ENCODE results near the gene PGPEP1. TPM values are rescaled to one million over a fixed set of nuclear protein-coding genes. Genes with fewer than 3 reads are reported as not detected.

Gene PGPEP1
- total and polyA plus RNA-seq, 10 of the 15 experiments (the other 5 are each of a cell fraction or from before 2014, with no cell fraction given) = 13.8 to 39.4 (median 17.0) TPM

DNA sequence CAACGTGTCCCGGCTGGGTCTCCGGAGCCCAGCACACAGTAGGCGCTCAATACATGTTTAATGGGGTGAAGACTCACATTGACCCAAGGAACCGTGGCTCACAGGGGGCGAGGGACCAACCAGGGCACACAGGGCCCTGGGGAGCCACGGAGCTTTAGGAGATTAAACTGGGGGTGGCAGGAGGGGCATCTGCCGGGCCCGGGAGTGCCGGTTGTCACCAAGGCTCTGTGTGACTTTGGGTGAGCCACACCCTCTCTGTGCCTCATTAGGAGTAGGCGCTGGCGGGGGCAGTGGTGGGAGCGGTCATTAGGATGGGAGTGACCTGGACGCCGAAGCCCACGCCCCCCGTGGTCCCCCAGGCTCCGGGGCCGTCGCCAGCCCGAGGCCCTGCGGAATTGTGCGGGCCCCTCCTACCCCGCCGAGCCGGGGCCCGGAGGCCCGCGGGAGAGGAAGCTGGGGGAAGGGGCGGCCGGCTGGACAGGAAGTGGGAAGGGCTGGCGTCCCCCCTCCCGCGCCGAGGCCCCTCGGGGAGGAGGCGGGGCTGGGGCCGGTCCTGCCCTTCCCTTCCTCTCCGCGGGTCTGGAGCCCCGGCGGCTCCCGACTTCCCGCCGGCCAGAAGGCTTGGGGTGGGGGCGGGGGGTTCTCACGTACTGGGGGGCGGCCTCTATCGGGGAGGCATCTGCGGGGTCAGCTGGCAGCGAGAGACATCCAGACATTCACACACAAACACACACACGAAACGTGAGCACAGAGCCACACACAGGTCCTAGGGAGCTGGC is 77.0 kb downstream of the PGPEP1 start (continued):
- peak; percentile 10; the same call in 1 of the 2 replicates for TF ChIP-seq MTA2 (IDR thresholded peaks at IDR 0.05; ENCODE audit: low read depth)
- TF ChIP-seq, protein P1, sequence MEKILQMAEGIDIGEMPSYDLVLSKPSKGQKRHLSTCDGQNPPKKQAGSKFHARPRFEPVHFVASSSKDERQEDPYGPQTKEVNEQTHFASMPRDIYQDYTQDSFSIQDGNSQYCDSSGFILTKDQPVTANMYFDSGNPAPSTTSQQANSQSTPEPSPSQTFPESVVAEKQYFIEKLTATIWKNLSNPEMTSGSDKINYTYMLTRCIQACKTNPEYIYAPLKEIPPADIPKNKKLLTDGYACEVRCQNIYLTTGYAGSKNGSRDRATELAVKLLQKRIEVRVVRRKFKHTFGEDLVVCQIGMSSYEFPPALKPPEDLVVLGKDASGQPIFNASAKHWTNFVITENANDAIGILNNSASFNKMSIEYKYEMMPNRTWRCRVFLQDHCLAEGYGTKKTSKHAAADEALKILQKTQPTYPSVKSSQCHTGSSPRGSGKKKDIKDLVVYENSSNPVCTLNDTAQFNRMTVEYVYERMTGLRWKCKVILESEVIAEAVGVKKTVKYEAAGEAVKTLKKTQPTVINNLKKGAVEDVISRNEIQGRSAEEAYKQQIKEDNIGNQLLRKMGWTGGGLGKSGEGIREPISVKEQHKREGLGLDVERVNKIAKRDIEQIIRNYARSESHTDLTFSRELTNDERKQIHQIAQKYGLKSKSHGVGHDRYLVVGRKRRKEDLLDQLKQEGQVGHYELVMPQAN (conservative IDR thresholded peaks at IDR 0.05) = peak; percentile 48
- peak; percentile 76; the same call in 1 of the 2 replicates for TF ChIP-seq DPF2 (IDR thresholded peaks at IDR 0.05)
- no peak for TF ChIP-seq SIX5 (IDR thresholded peaks at IDR 0.05; ENCODE audit: low read depth, low read length, severe bottlenecking)
- TF ChIP-seq SMAD5 (IDR thresholded peaks at IDR 0.05; ENCODE audit: low read depth) = no peak
- no peak for TF ChIP-seq ZNF592 (IDR thresholded peaks at IDR 0.05)
- TF ChIP-seq BACH1 (IDR thresholded peaks at IDR 0.05; ENCODE audit: borderline replicate concordance) = no peak
- TF ChIP-seq MEF2B (IDR thresholded peaks at IDR 0.05; ENCODE audit: partially characterized antibody, poor library complexity, severe bottlenecking) = no peak
- peak; percentile 40; the same call in 1 of the 2 replicates for TF ChIP-seq RUNX3 (IDR thresholded peaks at IDR 0.05; ENCODE audit: low read length)
- TF ChIP-seq IRF3 (IDR thresholded peaks at IDR 0.05) = no peak
- TF ChIP-seq PML (IDR thresholded peaks at IDR 0.05; ENCODE audit: low read length) = no peak; the same call in 1 of the 2 replicates
- TF ChIP-seq CHD4 (IDR thresholded peaks at IDR 0.05) = no peak
- 0 out of 3 replicates have a peak, but pooled peaks have one; percentile 25 for TF ChIP-seq POU2F2 (IDR thresholded peaks at IDR 0.05; ENCODE audit: borderline replicate concordance, low read depth, low read length)
- TF ChIP-seq CHD2 (IDR thresholded peaks at IDR 0.05; ENCODE audit: borderline replicate concordance, low read depth, low read length) = 0 out of 2 replicates have a peak, but pooled peaks have one; percentile 52
- TF ChIP-seq ZBTB33 (IDR thresholded peaks at IDR 0.05) = no peak
- no peak for TF ChIP-seq ATF7 (IDR thresholded peaks at IDR 0.05; ENCODE audit: low read depth)
- TF ChIP-seq KLF5 (IDR thresholded peaks at IDR 0.05; ENCODE audit: partially characterized antibody) = no peak
- TF ChIP-seq IKZF1 (conservative IDR thresholded peaks at IDR 0.05) = peak; percentile 76
- TF ChIP-seq RBBP5 (conservative IDR thresholded peaks at IDR 0.05) = no peak
- no peak for TF ChIP-seq MYB (IDR thresholded peaks at IDR 0.05; ENCODE audit: borderline replicate concordance, low read depth, low read length)
- no peak for TF ChIP-seq NRF1 (conservative IDR thresholded peaks at IDR 0.05; ENCODE audit: low read depth, low read length)
- TF ChIP-seq MTA3 (IDR thresholded peaks at IDR 0.05; ENCODE audit: borderline replicate concordance, low read length) = no peak
- no peak for TF ChIP-seq ZBED1 (IDR thresholded peaks at IDR 0.05; ENCODE audit: borderline replicate concordance)
